Measurements from ENCODE around the gene EFNA4.
"Not testable (repeated sequence)": the region's sequence is repeated elsewhere in the genome, so short reads cannot be mapped to it uniquely, and the experiment has no call there.

EFNA4 gene

GRCh38 chr1:155086856-155087535 is 23.5 kb downstream of the EFNA4 start:
- no peak for DNase-seq (ENCODE audit: low read depth)

GRCh38 chr1:155091071-155092051 is 27.8 kb downstream of the EFNA4 start:
- peak; percentile 72 for DNase-seq (ENCODE audit: low read depth)

- DNase-seq (ENCODE audit: low read depth): no peak
These were observed 28.6 kb downstream of the EFNA4 start for GRCh38 chr1:155092131-155092530.

GRCh38 chr1:155092641-155093040 is 29.1 kb downstream of the EFNA4 start:
- no peak for DNase-seq (ENCODE audit: low read depth)

- DNase-seq (ENCODE audit: low read depth): no peak
These were observed 30.5 kb downstream of the EFNA4 start for GRCh38 chr1:155093911-155094621.

- no peak for DNase-seq (ENCODE audit: low read depth)
These were observed 31.0 kb downstream of the EFNA4 start for GRCh38 chr1:155094622-155094948.

- no peak for DNase-seq (ENCODE audit: low read depth)
These were observed 35.8 kb downstream of the EFNA4 start for GRCh38 chr1:155099331-155099730.

GRCh38 chr1:155103325-155103724 is 39.8 kb downstream of the EFNA4 start:
- DNase-seq (ENCODE audit: low read depth): no peak

GRCh38 chr1:155104605-155105534 is 41.3 kb downstream of the EFNA4 start:
- no peak for DNase-seq (ENCODE audit: low read depth)

- DNase-seq (ENCODE audit: low read depth): no peak
These were observed 42.1 kb downstream of the EFNA4 start for GRCh38 chr1:155105604-155106011.

- DNase-seq (ENCODE audit: low read depth): no peak
These were observed 43.3 kb downstream of the EFNA4 start for GRCh38 chr1:155106862-155107261.

- no peak for DNase-seq (ENCODE audit: low read depth)
These were observed 44.0 kb downstream of the EFNA4 start for GRCh38 chr1:155107309-155108264.

GRCh38 chr1:155108296-155108695 is 44.8 kb downstream of the EFNA4 start:
- DNase-seq (ENCODE audit: low read depth): no peak

GRCh38 chr1:155110381-155110780 is 46.8 kb downstream of the EFNA4 start:
- DNase-seq (ENCODE audit: low read depth): no peak

- no peak for DNase-seq (ENCODE audit: low read depth)
These were observed 47.3 kb downstream of the EFNA4 start for GRCh38 chr1:155110826-155111225.

- DNase-seq (ENCODE audit: low read depth): no peak
These were observed 50.0 kb downstream of the EFNA4 start for GRCh38 chr1:155113450-155113980.

GRCh38 chr1:155116113-155116764 is 52.7 kb downstream of the EFNA4 start:
- no peak for DNase-seq (ENCODE audit: low read depth)

GRCh38 chr1:155117610-155118009 is 54.1 kb downstream of the EFNA4 start:
- no peak for DNase-seq (ENCODE audit: low read depth)

- not testable (repeated sequence) for DNase-seq (ENCODE audit: low read depth)
These were observed 54.5 kb downstream of the EFNA4 start for GRCh38 chr1:155118090-155118489.

Data from stimulated activated CD4-positive, alpha-beta T cell treated with anti-CD3 and anti-CD28 coated beads, Interleukin-2, amount 100 ng/mL, for 4 hours (primary cell).